ENCODE data around the gene PPP2R2B.

Gene PPP2R2B

DNA sequence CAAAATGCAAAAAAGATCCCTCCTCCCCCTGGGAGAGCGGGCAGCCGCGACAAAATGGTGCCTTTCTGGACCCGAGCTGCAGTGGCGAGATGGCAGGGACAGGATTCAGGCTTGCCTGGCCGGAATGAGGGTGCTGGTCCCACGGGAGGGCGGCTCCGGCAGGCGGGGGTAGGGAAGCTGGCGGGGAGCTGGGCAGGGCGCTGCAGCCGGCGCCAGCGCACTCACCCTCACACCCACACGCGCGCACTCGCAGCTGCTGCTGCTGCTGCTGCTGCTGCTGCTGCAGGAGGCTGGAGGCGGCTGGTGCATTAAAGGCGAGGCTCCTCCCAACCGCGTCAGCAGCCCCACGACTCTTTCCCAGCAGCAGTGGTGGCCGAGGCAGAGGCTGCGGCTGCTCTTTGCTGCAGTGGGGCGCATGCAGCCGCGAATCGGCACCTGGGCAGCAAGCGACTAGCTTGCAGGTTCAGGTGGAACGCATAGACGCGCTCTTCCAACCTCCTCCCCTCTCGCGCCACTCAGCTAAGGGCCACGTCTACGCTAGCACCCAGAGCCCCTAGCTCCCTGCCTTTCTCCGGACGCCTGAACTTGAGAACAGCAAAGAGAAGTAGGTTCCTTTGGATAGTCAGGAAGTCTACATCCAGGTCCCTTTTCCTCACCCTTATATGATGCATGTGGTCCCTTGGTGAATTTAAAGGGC, at the start of gene PPP2R2B:
TSS of gene PPP2R2B (minus strand) at position 282 of the 697 bp plus-strand sequence.
- Mint-ChIP-seq H3K4me3 (peak within 1 kb of the TSS; percentile 72), H3K27me3 (peaks cover 52% of the 10 kb centered on the region), H3K4me1 (ENCODE audit: low read depth) (peaks cover 35% of the 10 kb centered on the region), H3K9me3 (no peaks in the 10 kb centered on the region), H3K36me3 (ENCODE audit: low read depth) (no peaks in the 10 kb centered on the region), H3K27ac (no peak within 1 kb of the TSS)
- intact Hi-C loops (cut with micrococcal nuclease): no loop called here

DNA sequence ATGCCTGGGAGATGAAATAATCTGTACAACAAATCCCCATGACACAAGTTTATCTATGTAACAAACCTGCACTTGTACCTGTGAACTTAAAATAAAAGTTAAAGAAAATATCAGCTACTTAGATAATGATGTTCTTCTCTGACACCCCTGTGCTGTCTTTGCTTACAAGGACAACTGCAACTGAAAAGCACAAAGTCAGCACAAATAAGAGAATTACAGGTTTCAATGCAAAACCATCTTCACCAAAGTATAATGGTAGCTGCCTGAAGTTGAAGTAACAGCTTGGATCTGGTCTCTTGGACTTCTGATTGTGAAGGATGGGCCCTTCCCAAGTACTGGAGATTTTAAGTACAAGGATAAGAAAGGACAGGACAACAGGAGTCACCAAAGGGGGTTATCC, 45.6 kb upstream of the PPP2R2B start:
- no peaks in the 10 kb centered on the region for H3K4me1 Mint-ChIP-seq (ENCODE audit: low read depth)
- no peak overlapping the region for H3K4me3 Mint-ChIP-seq
- no peaks in the 10 kb centered on the region for H3K36me3 Mint-ChIP-seq (ENCODE audit: low read depth)
- no peak overlapping the region for H3K27ac Mint-ChIP-seq
- intact Hi-C loops (cut with micrococcal nuclease): no loop called here
- H3K27me3 Mint-ChIP-seq: no peaks in the 10 kb centered on the region
- no peaks in the 10 kb centered on the region for H3K9me3 Mint-ChIP-seq

DNA sequence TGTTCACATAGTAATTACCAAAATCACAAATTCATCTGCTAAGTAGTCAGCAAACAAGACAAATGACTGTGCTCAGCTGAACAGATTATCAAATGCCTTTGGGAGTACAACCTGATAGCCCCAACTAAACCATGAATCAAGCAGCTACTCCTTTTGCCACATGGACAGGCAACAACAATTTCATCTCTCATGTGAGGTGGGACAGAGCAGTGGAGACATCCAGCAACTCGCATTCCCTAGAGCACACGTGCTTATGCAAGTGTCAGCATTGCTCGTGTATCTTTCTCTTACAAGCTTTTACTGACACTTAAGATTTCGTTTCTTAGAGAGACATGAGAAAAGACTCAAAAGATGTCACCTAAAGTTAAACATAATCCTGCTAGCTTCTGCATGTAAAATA, 42.7 kb upstream of the PPP2R2B start:
- intact Hi-C loops (cut with micrococcal nuclease): no loop called here
- H3K9me3 Mint-ChIP-seq: no peaks in the 10 kb centered on the region
- H3K4me3 Mint-ChIP-seq: no peak overlapping the region
- H3K36me3 Mint-ChIP-seq (ENCODE audit: low read depth): no peaks in the 10 kb centered on the region
- H3K27me3 Mint-ChIP-seq: no peaks in the 10 kb centered on the region
- no peaks in the 10 kb centered on the region for H3K4me1 Mint-ChIP-seq (ENCODE audit: low read depth)
- no peak overlapping the region for H3K27ac Mint-ChIP-seq

DNA sequence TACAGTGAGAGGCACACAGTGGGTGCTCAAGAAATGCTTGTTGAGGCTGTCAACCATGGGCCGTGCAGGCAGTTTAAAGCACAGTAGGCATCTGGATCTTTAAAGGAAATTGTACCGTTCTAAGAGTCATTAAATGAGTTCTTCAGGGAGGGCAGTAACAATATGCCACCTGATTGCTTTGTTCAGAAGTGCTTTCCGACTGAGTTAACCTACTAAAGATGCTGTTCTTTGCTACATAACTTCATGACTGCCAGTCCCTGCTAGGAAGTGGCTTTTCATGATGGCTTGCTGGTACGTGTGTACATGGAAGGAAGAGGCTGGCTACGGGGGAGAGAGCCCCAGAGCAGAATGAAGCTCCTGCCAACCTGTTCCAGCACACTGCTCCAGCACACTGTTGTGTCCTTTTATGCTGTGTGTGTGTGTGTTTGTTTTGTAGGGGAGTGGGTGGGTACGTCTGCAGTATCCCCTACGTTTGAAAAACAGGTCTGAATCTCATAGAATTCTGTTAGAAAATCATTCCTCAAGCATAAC, 41.9 kb upstream of the PPP2R2B start:
- Mint-ChIP-seq H3K4me3 (no peak overlapping the region), H3K27me3 (no peaks in the 10 kb centered on the region), H3K27ac (no peak overlapping the region), H3K4me1 (ENCODE audit: low read depth) (no peaks in the 10 kb centered on the region), H3K36me3 (ENCODE audit: low read depth) (no peaks in the 10 kb centered on the region), H3K9me3 (no peaks in the 10 kb centered on the region)
- intact Hi-C loops (cut with micrococcal nuclease): no loop called here

DNA sequence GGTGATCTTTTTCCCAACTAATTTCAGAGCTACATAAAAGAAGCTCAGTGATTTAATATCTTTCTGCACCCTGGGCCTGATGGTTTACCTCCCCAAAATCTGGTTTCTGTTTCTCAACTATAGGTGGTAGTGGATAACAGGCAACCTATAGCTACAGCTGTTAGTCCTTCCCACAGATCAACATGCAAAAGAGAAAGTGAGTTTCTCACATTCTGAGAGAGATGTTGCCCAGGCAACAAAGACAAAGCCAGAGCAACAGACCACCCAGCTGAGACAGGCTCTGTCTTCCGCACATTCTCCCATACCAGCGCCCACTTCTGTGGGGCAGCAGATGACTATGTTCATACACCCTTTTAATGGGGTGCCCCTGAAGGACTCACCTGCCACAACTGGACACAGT, 40.7 kb upstream of the PPP2R2B start:
- H3K9me3 Mint-ChIP-seq: no peaks in the 10 kb centered on the region
- H3K36me3 Mint-ChIP-seq (ENCODE audit: low read depth): no peaks in the 10 kb centered on the region
- no peak overlapping the region for H3K4me3 Mint-ChIP-seq
- intact Hi-C loops (cut with micrococcal nuclease): no loop called here
- H3K4me1 Mint-ChIP-seq (ENCODE audit: low read depth): no peaks in the 10 kb centered on the region
- no peak overlapping the region for H3K27ac Mint-ChIP-seq
- H3K27me3 Mint-ChIP-seq: no peaks in the 10 kb centered on the region

DNA sequence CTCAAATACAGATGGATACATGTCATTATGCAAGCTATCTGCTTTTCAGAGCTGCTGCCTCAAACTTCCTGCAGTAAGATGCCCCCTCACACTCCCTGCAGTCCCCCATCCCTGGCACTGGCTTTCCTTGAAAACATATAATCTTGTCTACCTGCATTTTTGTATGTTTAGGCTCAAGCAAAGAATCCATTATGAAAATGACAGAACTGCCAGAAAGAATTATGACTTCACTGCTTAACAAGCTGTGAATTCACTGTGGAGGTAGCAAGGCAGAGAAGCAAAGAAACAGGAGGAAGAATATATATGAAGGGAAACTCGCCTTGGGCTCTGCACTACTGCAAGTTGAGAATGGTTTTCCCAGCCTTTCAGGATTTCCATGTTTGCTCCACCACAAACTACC, 39.4 kb upstream of the PPP2R2B start:
- Mint-ChIP-seq H3K27ac (no peak overlapping the region), H3K36me3 (ENCODE audit: low read depth) (no peaks in the 10 kb centered on the region)
- intact Hi-C loops (cut with micrococcal nuclease): no loop called here

DNA sequence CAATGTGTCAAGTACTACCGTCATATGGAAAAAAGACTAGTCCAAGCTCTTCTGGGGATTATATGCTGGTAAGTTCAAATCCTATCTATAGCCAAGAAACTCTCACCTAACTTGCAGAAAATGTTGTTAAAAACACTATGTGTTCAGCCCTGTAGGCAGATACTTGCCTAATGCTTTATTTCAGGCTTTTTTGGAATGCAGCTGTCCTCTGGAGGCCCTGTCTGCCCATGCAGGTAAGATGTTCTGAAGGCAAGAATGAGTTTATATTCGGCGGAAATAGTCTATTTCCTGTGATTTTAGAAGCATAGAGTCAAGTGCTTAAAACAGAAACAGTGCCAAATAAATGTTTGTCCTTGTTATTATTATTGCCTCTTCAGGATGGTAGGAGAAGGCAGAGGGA, 34.3 kb upstream of the PPP2R2B start:
- no peaks in the 10 kb centered on the region for H3K27me3 Mint-ChIP-seq
- no peak overlapping the region for H3K27ac Mint-ChIP-seq
- no peaks in the 10 kb centered on the region for H3K36me3 Mint-ChIP-seq (ENCODE audit: low read depth)
- H3K4me1 Mint-ChIP-seq (ENCODE audit: low read depth): no peaks in the 10 kb centered on the region
- no peaks in the 10 kb centered on the region for H3K9me3 Mint-ChIP-seq
- intact Hi-C loops (cut with micrococcal nuclease): no loop called here
- no peak overlapping the region for H3K4me3 Mint-ChIP-seq

More for the DNA sequence above, 39.4 kb upstream of the PPP2R2B start:
- H3K27me3 Mint-ChIP-seq: no peaks in the 10 kb centered on the region
- H3K9me3 Mint-ChIP-seq: no peaks in the 10 kb centered on the region
- H3K4me3 Mint-ChIP-seq: no peak overlapping the region
- H3K4me1 Mint-ChIP-seq (ENCODE audit: low read depth): no peaks in the 10 kb centered on the region

DNA sequence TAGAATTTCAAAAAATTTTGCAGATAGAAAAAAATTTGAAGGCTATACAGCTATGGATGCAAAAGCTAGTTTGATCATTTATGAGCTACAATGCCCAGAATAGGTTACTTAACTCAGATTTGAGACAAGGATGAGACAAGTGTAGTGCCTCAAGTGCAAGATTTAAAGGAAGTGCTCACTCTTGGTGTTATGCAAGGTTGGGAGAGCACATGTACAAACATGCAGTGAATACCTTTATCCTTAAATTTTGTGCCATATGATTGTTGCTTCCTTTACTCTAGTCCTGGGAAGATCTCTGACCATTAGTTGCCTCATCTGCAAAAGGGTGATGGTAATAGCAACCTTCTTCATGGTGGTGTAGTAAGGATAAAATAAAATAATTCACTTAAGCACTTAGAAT, 31.7 kb upstream of the PPP2R2B start:
- intact Hi-C loops (cut with micrococcal nuclease): no loop called here
- no peaks in the 10 kb centered on the region for H3K4me1 Mint-ChIP-seq (ENCODE audit: low read depth)
- H3K9me3 Mint-ChIP-seq: no peaks in the 10 kb centered on the region
- H3K27me3 Mint-ChIP-seq: no peaks in the 10 kb centered on the region
- no peak overlapping the region for H3K4me3 Mint-ChIP-seq
- H3K27ac Mint-ChIP-seq: no peak overlapping the region
- no peaks in the 10 kb centered on the region for H3K36me3 Mint-ChIP-seq (ENCODE audit: low read depth)

DNA sequence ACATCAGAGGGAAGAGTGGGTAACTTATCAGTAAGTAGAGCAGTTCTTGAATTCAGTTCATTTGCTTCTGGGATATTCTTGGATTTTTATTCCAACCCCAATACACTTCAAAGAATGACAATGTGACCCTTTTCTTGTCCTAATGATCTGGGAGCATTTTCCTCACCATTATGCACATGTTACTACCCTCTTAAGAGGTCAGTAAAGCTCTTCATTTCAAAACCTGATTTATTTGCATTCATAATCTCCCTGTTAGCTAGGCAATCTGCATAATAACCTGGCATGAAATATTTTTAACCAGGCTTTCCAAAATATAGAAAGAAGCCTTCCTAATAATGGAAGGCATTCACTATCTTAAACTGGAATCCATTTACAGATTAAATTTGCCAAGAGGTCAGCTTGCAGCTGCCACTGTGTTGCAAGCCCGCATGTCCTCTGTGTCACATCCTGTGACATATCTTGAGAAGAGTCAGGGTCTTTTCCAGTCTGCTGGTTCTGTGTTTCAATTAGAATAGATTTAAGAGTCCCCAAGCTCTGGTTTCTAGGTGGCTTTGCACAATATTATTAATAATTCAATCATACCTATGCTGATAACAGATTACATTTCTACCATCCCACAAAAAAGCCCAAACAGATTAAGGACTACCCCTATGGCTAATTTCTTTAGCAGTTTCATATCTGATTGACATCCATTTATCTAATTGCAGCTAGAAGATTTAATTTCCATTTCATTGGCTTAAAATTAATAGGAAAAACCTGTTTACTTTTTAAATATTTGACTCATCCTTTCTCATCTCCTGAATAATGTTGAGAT, 30.9 kb upstream of the PPP2R2B start:
- Mint-ChIP-seq H3K4me1 (ENCODE audit: low read depth) (no peaks in the 10 kb centered on the region), H3K27ac (no peak overlapping the region), H3K27me3 (no peaks in the 10 kb centered on the region), H3K36me3 (ENCODE audit: low read depth) (no peaks in the 10 kb centered on the region), H3K4me3 (no peak overlapping the region), H3K9me3 (no peaks in the 10 kb centered on the region)
- intact Hi-C loops (cut with micrococcal nuclease): no loop called here

DNA sequence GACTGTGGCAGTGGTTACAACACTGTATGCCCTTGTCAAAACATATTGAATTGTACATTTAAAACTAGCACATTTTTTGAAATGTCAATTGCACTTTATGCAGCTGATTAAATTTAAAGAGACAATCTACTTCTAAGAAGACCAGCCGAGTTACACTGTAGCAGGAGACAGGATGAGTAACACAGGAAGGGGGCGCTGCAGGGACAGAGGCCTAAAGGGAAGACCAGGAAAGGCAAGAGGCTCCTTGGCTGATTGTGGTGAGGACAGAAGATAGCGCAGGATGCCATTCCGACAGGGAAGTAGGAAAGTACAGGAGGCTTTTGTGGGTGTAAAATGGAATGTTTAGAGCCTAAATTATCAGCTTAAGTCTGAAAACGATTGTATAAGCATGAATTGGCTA, 28.2 kb upstream of the PPP2R2B start:
- no peaks in the 10 kb centered on the region for H3K9me3 Mint-ChIP-seq
- intact Hi-C loops (cut with micrococcal nuclease): no loop called here
- no peaks in the 10 kb centered on the region for H3K36me3 Mint-ChIP-seq (ENCODE audit: low read depth)
- no peaks in the 10 kb centered on the region for H3K4me1 Mint-ChIP-seq (ENCODE audit: low read depth)
- no peak overlapping the region for H3K27ac Mint-ChIP-seq
- no peaks in the 10 kb centered on the region for H3K27me3 Mint-ChIP-seq
- H3K4me3 Mint-ChIP-seq: no peak overlapping the region

DNA sequence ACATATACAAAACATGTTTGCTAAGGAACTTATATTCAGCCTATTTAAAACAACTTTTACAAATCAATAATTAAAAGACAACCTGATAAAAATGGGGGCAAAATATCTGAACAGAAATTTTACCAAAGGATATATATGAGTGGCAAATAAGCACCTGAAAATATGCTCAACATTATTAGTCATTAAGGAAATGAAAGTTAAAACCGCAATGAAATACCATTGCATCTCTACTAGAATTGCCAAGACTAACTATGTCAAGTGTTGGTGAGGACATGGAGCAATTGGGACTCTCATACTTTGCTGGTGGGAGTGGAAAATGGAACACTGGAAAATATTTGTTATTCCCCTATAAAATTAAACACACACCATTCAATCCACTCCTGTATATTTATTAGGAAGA, 26.3 kb upstream of the PPP2R2B start:
- Mint-ChIP-seq H3K27ac (no peak overlapping the region), H3K9me3 (no peaks in the 10 kb centered on the region), H3K36me3 (ENCODE audit: low read depth) (no peaks in the 10 kb centered on the region), H3K4me3 (no peak overlapping the region), H3K4me1 (ENCODE audit: low read depth) (no peaks in the 10 kb centered on the region), H3K27me3 (no peaks in the 10 kb centered on the region)
- intact Hi-C loops (cut with micrococcal nuclease): no loop called here

DNA sequence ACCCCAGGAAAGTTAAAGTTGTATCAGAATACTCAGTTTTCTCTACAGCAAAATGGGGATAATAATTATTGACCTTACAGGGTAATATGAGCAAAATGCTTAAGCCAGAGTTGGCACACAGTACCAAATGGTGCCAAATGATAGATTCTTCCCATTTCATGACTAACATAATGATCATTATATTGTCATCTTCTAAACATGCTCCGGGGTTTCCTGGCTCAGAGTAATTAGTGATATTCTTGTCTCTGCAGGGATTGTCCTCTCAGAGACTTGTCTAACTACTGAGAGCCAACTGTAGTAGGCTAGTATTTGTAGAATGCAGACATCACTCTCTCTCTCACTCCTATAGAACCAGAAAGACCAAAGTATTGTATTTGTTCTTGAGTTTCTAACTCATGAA, 25.2 kb upstream of the PPP2R2B start:
- intact Hi-C loops (cut with micrococcal nuclease): no loop called here
- Mint-ChIP-seq H3K27ac (no peak overlapping the region), H3K4me3 (no peak overlapping the region)

DNA sequence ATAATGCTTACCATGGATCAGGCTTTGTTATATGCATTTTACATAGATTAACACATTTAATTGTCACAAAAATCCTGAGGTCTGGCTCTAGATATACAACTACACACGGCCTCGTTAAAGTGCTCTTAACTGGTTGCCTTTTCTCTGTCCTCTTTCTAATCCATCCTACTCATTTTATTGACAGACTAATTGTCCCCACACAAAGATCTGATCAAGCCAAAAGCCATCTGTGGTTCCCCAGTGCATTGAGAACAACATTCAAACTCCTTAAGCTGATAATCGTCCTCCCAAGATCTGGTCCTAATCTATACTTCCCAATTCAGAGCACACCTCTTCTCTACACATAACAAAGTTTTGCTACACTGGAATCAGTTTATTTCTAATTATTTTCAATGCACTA, 23.9 kb upstream of the PPP2R2B start:
- H3K27ac Mint-ChIP-seq: no peak overlapping the region
- no peak overlapping the region for H3K4me3 Mint-ChIP-seq
- H3K36me3 Mint-ChIP-seq (ENCODE audit: low read depth): no peaks in the 10 kb centered on the region
- H3K27me3 Mint-ChIP-seq: no peaks in the 10 kb centered on the region
- intact Hi-C loops (cut with micrococcal nuclease): no loop called here
- H3K4me1 Mint-ChIP-seq (ENCODE audit: low read depth): no peaks in the 10 kb centered on the region
- H3K9me3 Mint-ChIP-seq: no peaks in the 10 kb centered on the region

More for the DNA sequence above, 25.2 kb upstream of the PPP2R2B start:
- Mint-ChIP-seq H3K36me3 (ENCODE audit: low read depth) (no peaks in the 10 kb centered on the region), H3K9me3 (no peaks in the 10 kb centered on the region), H3K4me1 (ENCODE audit: low read depth) (no peaks in the 10 kb centered on the region), H3K27me3 (no peaks in the 10 kb centered on the region)

DNA sequence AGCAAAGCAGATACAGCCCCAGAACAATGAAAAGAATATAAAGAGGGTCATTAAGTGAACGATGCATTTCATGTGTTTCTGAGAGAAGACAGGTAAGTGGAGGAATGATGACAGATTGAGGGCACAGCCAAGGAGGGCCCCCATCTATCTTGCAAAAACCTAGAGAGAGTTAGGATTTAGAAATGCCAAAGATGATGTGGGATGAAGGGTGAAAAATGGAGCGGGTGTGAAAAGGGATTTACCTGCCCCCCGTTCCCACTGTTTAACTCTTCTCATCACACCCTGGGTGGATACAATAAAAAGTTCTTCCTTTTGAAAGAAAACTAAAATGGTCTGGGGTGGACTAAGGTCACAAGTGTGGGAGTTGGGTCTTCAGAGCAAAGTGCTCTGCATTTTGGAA, 18.5 kb upstream of the PPP2R2B start:
- Mint-ChIP-seq H3K36me3 (ENCODE audit: low read depth) (no peaks in the 10 kb centered on the region), H3K4me1 (ENCODE audit: low read depth) (no peaks in the 10 kb centered on the region), H3K9me3 (no peaks in the 10 kb centered on the region), H3K27ac (no peak overlapping the region), H3K27me3 (no peaks in the 10 kb centered on the region), H3K4me3 (no peak overlapping the region)
- intact Hi-C loops (cut with micrococcal nuclease): no loop called here

Measured in dendritic cell treated with granulocyte-macrophage colony-stimulating factor and Interleukin-4, amounts not matched to agents 40 ng/mL and 50 ng/mL, for 4 days (primary cell).